GM19455 (cell line): ENCODE data around the gene STIP1.
"Not testable (repeated sequence)": the region's sequence is repeated elsewhere in the genome, so short reads cannot be mapped to it uniquely, and the experiment has no call there.

Experiments
- ATAC-seq: cut with Tn5 transposase; IDR thresholded peaks from one replicate; pipeline ENCODE4 v1.9.1; 2021; ENCODE audit not compliant: unreplicated experiment

The STIP1 gene

DNA sequence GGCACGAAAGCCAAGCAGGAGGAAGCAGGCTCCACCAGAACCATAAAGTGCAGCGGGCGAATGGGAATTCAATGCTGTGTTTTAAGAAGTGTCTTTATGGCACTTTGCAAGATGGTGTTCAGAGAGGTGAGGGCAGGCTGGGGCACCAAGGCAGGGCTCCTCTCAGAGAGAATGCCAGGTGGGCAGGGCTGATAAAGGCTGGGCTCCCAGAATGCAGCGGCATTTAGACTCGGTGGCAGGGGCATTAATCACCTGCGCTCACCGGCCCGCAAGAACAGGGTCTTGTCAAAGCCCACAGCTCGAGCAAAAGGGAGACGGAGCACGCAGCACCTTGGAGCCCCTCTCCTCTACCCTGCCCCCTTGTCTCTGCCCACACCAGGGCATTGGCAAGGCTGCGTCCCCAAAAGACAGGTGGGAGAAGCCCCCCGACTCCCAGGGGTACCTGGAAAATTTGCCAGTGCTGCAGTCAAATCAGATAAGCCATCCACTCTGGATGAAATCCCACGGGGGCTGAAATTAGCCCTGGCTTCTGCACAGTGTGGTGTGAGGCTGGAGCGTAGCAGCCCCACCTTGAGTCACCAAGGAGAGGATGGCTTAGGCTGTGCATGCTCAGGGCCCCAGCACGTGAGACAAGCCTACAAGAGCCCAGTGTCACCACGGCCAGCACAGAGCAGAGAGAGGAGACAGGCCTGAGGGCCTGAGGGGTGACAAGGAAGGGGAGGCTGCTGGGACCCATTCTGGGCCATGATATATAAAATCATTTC is 28.2 kb upstream of the STIP1 start:
- ATAC-seq, result no peak

DNA sequence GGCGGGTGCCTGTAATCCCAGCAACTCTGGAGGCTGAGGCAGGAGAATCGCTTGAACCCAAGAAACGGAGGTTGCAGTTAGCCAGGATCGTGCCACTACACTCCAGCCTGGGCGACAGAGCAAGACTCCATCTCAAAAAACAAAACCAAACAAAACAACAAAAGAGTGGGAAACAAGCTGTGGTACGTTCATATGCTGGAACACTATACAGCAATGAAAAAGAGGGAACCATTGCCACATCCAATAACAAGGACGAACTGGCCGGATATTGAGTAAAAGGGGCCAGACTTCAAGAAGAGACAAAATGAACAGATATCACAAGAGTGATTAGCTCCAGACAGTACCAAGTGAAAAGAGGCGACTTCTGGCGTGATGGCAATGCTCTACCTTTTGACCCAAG is 24.9 kb upstream of the STIP1 start:
- no peak for ATAC-seq

GRCh38 chr11:64162769-64163168 is 23.2 kb upstream of the STIP1 start:
- not testable (repeated sequence) for ATAC-seq

GRCh38 chr11:64163951-64164350 is 22.0 kb upstream of the STIP1 start:
- no peak for ATAC-seq

- no peak for ATAC-seq
Measured at GRCh38 chr11:64164392-64165312, 21.3 kb upstream of the STIP1 start.

DNA sequence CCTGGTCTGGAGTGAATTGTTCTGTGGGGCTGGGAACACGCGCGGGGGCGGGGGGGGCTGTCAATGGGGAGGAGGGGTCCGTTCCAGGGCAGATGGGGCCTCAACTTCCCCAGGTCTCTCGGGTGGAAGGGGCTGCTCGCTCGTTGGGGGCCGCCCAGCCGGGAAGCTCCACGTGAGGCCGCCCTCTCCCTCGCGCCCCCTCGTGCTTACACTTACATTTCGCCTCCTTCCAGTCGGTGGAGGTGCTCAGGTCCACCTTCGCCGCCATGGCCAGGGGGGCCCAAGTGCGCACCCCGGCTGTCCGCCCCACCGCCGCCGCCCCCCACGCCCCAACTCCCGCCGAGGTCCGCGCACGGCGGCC is 20.5 kb upstream of the STIP1 start:
- ATAC-seq, result peak; percentile 17

- peak; percentile 77 for ATAC-seq
Measured at GRCh38 chr11:64165842-64166635, 19.9 kb upstream of the STIP1 start, which contains the start of gene MACROD1. Gene MACROD1 (minus strand): TSS chr11:64166113. CDS start chr11:64165994, 119 bp downstream.

DNA sequence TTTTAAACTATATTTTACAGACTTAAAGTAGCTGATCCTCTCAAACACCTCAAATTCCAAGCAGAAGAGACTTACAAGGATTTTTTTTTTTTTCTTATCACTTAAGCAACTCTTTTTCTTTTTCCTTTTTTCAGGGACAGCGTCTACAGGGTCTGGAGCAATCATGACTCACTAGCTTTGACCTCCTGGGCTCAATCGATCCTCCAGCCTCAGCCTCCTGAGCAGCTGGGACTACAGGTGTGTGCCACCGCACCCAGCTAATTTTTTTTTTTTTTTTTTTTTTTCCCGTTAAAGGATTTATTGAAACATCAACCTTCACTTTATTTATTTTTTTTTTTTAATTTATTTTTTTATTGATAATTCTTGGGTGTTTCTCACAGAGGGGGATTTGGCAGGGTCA is 15.6 kb upstream of the STIP1 start:
- ATAC-seq, result no peak

DNA sequence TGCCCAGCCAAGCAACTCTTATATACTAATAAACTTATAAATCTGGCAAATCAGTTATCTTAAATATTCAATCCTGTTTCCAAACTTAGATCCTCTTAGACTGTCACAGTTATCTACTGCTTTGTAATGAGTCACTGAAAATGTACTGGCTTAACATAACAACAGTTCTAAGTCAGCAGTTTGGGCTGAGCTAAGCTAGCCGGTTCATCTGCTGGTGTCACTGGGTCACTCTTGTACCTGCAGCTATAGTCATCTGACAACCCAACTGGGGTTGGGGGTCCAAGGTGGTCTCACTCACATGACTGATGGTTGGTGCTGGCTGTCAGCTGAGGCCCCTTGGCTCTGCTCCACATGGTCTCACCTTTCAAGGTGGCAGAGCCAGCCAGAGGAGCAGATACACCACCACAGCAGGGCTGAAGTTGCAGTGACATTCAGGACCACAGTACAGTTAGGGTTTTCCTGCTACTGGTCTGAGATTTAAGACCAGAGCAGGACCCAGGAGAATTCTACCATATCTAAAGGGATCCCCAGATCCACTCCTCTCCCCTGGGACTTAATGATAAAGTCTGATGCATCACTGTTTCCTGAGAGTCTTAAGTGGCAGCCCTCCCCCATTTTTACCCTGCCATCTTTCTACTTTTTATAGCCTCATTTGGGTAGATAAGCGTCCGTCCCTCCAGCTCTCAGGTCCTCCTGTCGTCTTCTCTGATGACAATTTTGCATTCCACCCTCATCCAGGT is 12.2 kb upstream of the STIP1 start:
- no peak for ATAC-seq

GRCh38 chr11:64176751-64177150 is 9.2 kb upstream of the STIP1 start:
- ATAC-seq, result no peak

- no peak for ATAC-seq
Measured at GRCh38 chr11:64178203-64178602, 7.8 kb upstream of the STIP1 start.

DNA sequence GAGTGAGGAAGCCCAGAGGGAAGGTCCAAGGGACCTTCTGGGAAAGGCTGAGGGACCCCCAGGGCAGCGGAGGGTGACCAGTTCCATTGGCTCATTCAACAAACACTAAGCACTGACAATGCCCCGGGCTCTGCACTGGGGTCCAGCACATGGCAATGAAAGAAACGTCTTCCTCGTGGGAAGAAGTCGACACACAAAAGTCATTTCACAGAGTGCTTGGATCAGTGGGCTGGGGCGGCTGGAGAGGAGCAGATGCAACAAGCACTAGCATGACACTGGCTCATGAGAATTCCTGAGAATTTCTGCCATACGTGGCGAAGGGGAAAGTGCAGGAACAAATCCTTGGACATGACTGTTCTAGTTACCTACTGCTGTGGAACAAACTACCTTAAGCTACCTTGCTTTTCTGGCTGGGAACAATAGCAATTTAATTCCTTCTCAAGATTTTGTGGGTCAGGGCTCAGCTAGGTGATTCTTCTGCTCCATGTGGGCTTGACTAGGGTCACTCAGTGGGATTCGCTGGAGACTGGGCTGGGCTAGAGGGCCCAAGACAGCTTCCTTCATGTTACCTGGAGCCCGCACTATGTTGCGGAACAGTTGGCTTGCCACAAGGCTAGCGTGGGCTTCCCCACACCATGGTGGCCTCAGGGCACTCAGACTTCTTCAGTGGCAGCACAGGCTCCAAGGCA is 6.9 kb upstream of the STIP1 start:
- no peak for ATAC-seq

- no peak for ATAC-seq
Measured at GRCh38 chr11:64180891-64181290, 5.1 kb upstream of the STIP1 start.

GRCh38 chr11:64181506-64182411 is 4.2 kb upstream of the STIP1 start:
- no peak for ATAC-seq

- no peak for ATAC-seq
Measured at GRCh38 chr11:64183890-64184289, 2.1 kb upstream of the STIP1 start.

DNA sequence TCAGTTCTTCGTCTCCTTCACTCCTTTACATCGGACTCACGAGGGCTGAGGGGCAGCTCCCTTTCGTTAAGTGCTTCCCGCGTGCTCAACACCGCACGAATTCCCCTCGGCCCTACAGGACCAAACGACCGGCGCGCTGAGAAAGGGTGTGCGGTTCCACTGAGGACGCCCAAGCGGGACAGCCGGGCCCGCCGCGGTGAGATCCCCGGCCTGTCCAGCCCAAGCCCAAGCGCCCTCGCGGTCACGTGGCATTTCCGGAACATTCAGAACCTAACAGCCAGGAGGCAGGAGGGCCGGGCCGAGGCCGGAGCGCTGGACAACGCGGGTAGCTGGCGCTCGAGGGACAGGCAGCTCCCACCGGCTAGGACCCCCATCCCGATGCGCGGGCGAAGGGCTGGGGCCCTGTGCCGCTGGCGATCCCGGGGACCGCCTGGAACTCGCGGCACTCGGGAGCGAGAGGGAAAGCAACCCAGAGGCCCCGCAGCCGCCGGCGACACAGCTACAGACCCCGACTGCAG is 737 bp upstream of the STIP1 start:
- ATAC-seq, result peak; percentile 18

DNA sequence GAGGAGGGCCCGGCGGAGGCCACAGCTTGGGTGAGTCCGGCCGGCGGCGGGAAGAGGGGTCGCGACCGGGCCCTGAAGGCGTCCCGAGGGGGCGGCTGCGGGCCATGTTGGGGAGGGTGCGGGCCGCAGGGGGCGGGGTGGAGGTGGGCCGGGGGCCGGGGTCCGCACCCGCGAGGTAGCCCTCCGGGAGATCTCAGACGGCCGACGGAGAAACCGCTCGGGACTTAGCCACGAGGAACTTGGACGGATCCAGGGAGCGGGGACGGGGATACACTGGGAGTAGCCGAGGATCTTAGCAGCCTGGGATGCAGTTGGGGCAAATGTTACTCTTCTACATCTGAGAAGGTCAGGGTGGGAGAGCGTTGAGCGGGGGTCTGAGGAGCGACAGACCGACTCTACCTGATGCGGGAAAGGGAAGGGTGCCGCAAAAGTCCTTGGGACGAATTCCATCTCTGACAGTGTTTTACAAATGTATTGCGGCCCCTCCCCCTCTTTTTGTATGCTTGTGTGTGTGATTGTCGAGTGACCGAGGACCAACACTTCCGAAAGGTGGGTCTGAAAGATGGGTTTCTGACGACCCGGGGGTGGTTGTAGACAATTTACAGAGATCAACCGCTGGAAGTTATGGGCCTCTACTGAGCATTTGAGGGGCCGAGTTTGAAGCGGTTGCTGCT is 658 bp downstream of the STIP1 start:
- ATAC-seq, result no peak

GRCh38 chr11:64192434-64192833 is 6.5 kb downstream of the STIP1 start:
- ATAC-seq, result no peak
